HG03135 (cell line): Measurements from ENCODE around the gene TMEM97.

Experiments
- ATAC-seq: cut with Tn5 transposase; IDR thresholded peaks from one replicate; pipeline ENCODE4 v1.9.1; 2021; ENCODE audit warnings: mild to moderate bottlenecking, moderate library complexity; ENCODE audit not compliant: unreplicated experiment

The TMEM97 gene

GRCh38 chr17:28315846-28316705 is 2.9 kb upstream of the TMEM97 start:
- no peak for ATAC-seq

GRCh38 chr17:28317099-28317965 is 1.7 kb upstream of the TMEM97 start:
- ATAC-seq: no peak

DNA sequence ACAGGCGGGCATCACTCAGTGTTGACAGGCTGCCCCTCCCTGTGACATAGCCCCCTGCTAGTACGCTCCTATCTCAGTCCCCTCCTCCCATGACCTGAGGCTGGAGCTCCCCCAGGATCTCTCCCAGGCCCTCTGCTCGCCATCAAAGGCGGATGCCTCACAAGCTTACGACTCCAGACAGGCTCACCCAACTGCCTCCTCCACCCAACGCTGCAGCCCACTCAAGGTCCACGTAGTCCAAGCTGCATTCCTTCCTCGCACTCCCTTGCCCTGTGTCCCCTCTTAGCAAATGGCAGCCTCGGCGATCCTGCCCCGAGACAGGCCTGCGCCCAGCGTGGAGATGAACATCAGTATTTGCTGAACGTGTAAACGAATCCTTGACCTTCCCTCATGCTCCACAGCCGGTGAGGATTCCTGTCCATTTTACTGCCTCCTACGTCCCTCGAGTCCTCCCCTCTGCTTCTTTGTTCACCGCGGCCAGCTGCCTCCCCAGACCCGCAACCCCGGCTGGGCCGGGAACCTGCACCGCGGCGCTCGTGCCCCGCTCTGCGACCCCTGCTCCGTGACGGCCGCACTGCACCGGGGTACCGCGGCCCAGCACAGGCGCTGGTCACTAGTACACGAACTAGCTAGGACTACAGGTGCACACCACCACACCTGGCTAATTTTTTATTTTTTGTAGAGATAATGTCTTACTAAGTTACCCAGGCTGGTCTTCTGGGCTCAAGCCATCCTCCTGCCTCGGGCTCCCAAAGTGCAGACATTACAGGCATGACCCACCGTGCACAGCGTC is 838 bp upstream of the TMEM97 start:
- peak; percentile 3 for ATAC-seq

DNA sequence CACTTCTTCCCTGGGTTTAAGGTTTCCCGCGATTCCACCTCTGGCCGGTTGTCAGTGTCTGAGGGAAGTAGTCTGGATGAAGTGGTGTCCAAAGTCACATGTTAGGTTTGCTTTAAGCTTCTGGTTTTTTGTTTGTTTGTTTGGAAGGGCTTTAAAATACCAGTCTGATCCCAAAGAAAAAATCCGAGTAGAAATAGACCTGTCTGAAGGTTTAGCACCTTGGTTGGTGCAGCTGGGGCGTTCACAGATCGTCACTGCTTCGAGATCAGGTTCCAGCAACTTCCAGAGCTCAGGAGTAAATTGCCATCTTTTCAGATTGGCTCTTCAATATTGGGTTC is 567 bp downstream of the TMEM97 start:
- ATAC-seq: no peak

- ATAC-seq: no peak
Observed at GRCh38 chr17:28320215-28321061, 1.4 kb downstream of the TMEM97 start.

- ATAC-seq: no peak
Observed at GRCh38 chr17:28324267-28324745, 5.3 kb downstream of the TMEM97 start.

DNA sequence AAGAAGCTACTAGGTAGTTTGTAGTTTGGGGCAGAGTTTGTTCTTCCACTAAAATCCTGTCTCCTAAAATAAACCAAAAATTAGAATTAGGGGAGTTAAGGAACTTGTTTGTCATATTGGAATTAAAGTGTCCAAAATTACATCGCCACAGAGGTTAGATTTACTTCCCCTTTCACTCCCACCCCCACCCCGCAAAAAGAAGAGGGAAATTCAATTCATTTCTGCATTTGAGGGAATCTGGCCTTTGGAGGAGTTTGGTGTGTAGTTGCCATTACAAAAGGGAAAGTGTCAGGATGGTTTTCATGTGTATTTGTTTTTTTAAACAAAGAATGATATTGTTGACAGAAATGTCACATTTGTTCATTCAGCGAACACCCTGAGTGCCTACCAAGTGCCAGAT is 5.8 kb downstream of the TMEM97 start:
- ATAC-seq: no peak

DNA sequence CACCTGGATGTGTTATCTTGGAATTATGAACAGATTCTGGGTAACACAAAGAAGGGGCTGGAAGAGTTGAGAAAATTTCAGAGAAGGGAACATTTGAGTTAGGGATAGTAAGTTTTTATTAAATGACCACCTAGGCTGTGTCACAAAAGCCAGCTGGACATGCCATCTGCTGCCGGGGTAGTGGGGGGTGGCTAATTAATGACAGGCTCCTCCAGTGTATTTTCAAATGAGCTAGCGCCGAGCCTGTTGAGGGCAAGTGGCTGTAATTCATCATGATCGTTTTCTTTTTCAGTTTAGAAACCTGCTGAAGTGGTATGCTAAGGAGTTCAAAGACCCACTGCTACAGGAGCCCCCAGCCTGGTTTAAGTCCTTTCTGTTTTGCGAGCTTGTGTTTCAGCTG is 6.2 kb downstream of the TMEM97 start:
- ATAC-seq: no peak

DNA sequence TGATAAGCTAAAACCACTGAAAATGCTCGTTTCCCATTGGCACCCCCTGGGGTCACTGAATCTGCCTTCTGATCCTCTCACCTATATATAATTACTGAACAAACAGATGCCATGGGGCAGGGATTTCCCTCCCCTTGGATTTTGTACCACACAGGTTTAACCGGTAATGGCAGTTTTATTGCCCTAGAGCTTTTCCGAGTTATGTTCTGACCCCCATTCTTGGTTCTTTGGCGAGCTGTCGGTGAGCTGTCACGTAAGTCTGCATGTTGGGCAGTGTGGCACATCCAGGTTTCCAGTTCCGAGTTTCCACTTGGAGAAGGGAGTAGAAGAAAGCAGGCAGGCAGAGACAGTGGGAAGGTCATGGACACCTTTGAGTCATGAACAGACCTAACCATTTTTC is 7.1 kb downstream of the TMEM97 start:
- no peak for ATAC-seq

- no peak for ATAC-seq
Observed at GRCh38 chr17:28327031-28327607, 8.1 kb downstream of the TMEM97 start.

GRCh38 chr17:28327709-28328108 is 8.7 kb downstream of the TMEM97 start:
- no peak for ATAC-seq

GRCh38 chr17:28328325-28328724 is 9.3 kb downstream of the TMEM97 start:
- ATAC-seq: no peak

DNA sequence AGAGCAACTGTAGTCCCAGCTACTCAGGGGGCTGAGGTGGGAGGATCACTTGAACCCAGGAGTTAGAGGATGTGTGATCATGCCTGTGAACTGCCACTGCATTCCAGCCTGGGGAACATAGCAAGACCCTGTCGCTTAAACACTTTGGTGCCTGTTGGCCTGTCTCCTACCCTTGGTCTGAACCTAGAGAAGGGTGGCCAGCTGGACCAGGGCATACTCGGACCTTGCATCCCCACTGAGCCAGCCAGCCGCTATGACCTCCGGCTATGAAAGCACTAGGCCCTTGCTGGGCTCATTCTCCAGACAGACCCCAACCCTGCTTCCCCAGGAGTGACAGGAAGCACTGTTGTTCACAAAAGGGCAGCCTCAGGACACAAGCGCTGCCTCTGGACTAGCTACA is 11.7 kb downstream of the TMEM97 start:
- ATAC-seq: no peak

GRCh38 chr17:28331891-28332420 is 13.0 kb downstream of the TMEM97 start:
- ATAC-seq: no peak

DNA sequence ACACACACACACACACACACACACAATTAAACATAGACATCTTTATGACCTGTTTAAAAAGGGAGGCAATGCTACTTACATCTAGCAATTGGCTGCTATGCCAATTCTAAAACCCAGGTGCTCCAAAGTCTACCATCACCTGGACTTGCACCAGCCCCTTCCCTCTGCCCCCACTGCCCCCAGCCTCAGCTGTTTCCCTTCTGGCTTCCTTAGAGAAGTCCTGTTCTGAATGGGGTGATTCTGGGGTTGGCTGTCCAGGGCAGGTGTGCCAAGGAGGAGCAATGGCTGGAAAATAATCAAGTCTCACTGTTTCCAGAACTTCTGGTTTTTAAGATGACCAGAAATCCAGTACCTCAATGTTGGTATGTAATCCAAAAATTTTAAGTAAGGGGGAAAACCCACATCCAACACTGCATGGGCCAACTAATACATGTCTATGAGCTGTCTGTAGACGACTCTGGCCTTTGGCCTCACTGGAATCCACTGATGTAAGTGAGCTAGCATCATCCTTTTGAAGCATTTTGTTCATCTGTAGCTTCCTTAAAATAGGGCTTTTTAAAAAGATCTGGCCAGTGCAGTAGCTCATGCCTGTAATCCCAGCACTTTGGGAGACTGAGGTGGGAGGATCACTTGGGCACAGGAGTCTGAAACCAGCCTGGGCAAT is 14.2 kb downstream of the TMEM97 start:
- no peak for ATAC-seq

GRCh38 chr17:28334171-28334570 is 15.2 kb downstream of the TMEM97 start:
- ATAC-seq: no peak

DNA sequence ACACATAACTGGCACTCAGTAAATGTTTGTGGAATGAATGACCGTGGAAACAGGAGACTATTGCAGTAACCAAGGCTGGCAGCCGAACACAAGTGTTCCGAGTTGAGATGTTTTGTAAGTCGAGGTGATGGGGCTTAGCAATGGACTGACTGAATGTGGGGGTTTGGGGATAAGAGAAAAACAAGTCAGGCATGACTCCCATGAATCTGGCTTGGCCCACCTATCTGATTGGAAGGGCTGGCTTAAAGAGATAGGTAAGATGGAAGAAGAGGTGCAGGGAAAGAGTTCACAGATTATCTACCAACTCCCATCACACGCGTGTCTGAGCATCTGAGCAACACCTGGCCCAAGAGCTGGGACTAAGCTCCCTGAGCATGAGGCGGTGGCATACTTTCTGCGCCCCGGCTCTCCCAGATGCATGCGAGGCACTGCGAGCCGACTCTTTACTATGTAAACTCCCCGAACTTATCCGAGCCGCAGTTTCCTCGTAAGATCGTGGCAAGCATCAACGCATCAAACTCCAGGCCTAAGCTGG is 15.7 kb downstream of the TMEM97 start:
- peak; percentile 10 for ATAC-seq

- peak; percentile 95 for ATAC-seq
Observed at GRCh38 chr17:28335201-28335958, 16.4 kb downstream of the TMEM97 start, which contains the start of the genes IFT20 and TNFAIP1. Gene IFT20, minus strand, starts transcription at chr17:28335472. Its CDS starts 3,487 bp downstream, at chr17:28331985. Gene TNFAIP1, plus strand, starts transcription at chr17:28335761. Its CDS starts 3,761 bp downstream, at chr17:28339522.
